GM12891 (cell line): ENCODE measurements around the gene PCDH15.

Experiments used
- POLR2A ChIP-seq: IDR thresholded peaks from 2 replicates; pipeline ENCODE4 v1.6.1; 2011; ENCODE audit warnings: low read depth, low read length, control low read depth
- POLR2AphosphoS5 ChIP-seq: IDR thresholded peaks from 2 replicates; pipeline ENCODE4 v1.6.1; 2011; ENCODE audit warnings: low read depth, low read length, control low read depth
- POU2F2 ChIP-seq: IDR thresholded peaks from 2 replicates; pipeline ENCODE4 v1.6.1; 2011; ENCODE audit warnings: low read depth, mild to moderate bottlenecking, control low read depth, low read length, moderate library complexity
- SPI1 ChIP-seq: IDR thresholded peaks from 2 replicates; pipeline ENCODE4 v1.6.1; 2011; ENCODE audit warnings: low read depth, low read length, control low read depth
- TAF1 ChIP-seq: IDR thresholded peaks from 2 replicates; pipeline ENCODE4 v1.6.1; 2011; ENCODE audit warnings: low read depth, low read length, control low read depth

DNA sequence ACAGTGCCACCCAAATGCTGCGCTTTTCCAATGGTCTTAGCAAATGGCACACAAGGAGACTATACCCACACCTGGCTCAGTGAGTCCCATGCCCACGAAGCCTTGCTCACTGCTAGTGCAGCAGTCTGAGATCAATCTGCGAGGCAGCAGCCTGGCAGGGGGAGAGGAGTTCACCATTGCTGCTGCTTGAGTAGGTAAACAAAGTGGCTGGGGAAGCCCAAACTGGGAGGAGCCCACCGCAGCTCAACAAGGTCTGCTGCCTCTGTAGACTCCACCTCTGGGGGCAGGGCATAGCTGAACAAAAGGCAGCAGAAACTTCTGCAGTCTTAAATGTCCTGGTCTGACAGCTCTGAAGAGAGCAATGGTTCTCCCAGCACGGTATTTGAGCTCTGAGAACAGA lies 891.2 kb downstream of the PCDH15 start:
- no peak for TF ChIP-seq POLR2A
- no peak for TF ChIP-seq SPI1
- no peak for TF ChIP-seq TAF1
- TF ChIP-seq POLR2AphosphoS5, result no peak
- no peak for TF ChIP-seq POU2F2
